Mesenchymal stem cell (in vitro differentiated cells and primary cell): ENCODE data around the gene ACE.
A peak's percentile ranks its signal among the peaks of the same experiment; 100 is the strongest.

Source experiments
- DNase-seq: peaks from one replicate; pipeline ENCODE4 v3.0.0-alpha.2; 2013
- H2AFZ ChIP-seq: one replicate; pipeline ENCODE4 v1.6.1; 2013; ENCODE audit warnings: low read depth, mild to moderate bottlenecking, control low read depth, inconsistent platforms, low read length, moderate library complexity
- H2AK5ac ChIP-seq: 2 replicates; pipeline ENCODE4 v1.6.1; 2013; ENCODE audit warnings: low read length, moderate library complexity, mild to moderate bottlenecking, inconsistent platforms; ENCODE audit not compliant: severe bottlenecking
- H2BK120ac ChIP-seq: one replicate; pipeline ENCODE4 v1.6.1; 2013; ENCODE audit warnings: low read depth, mild to moderate bottlenecking, inconsistent platforms, low read length, moderate library complexity
- H2BK12ac ChIP-seq, 2 experiments: one replicate each; pipeline ENCODE4 v1.6.1; 2013; ENCODE audit warnings: inconsistent platforms in 2 of 2, low read length in 2 of 2, mild to moderate bottlenecking in 2 of 2, moderate library complexity in 2 of 2, control low read depth in 1 of 2
- H2BK15ac ChIP-seq: one replicate; pipeline ENCODE4 v1.6.1; 2013; ENCODE audit warnings: mild to moderate bottlenecking, low read depth, inconsistent platforms; ENCODE audit not compliant: poor library complexity, severe bottlenecking
- H2BK5ac ChIP-seq: 2 replicates; pipeline ENCODE4 v1.6.1; 2013; ENCODE audit warnings: low read depth, mild to moderate bottlenecking, low read length, control low read depth, inconsistent platforms; ENCODE audit not compliant: poor library complexity, severe bottlenecking
- H3K14ac ChIP-seq, 2 experiments: one replicate each; pipeline ENCODE4 v1.6.1; 2013; ENCODE audit warnings: inconsistent platforms in 2 of 2, low read length in 2 of 2, control low read depth in 1 of 2, mild to moderate bottlenecking in 1 of 2, moderate library complexity in 1 of 2
- H3K18ac ChIP-seq, 2 experiments: one replicate each; pipeline ENCODE4 v1.6.1; 2013; ENCODE audit warnings: inconsistent platforms in 2 of 2, low read length in 2 of 2, control low read depth in 1 of 2, low read depth in 1 of 2, mild to moderate bottlenecking in 1 of 2
- H3K23ac ChIP-seq, 2 experiments: one replicate each; pipeline ENCODE4 v1.6.1; 2013; ENCODE audit warnings: inconsistent platforms in 2 of 2, low read length in 2 of 2, mild to moderate bottlenecking in 2 of 2, moderate library complexity in 2 of 2, control low read depth in 1 of 2
- H3K27ac ChIP-seq: 2 replicates; pipeline ENCODE4 v1.5.1; 2013; ENCODE audit warnings: mild to moderate bottlenecking, moderate library complexity, low read length, control low read depth, inconsistent platforms; ENCODE audit not compliant: poor library complexity, severe bottlenecking
- H3K27me3 ChIP-seq, 2 experiments: 2 replicates each; pipeline versions ENCODE4 v1.6.1 to v1.7.0; 2013; ENCODE audit warnings: low read length in 2 of 2, mild to moderate bottlenecking in 2 of 2, moderate library complexity in 2 of 2, control low read depth in 1 of 2, inconsistent platforms in 1 of 2; ENCODE audit not compliant: control insufficient read depth in 1 of 2, insufficient read depth in 1 of 2
- H3K36me3 ChIP-seq, 2 experiments: 2 replicates each; pipeline versions ENCODE4 v1.6.1 to v1.7.0; 2013; ENCODE audit warnings: low read length in 2 of 2, control low read depth in 1 of 2, inconsistent platforms in 1 of 2, low read depth in 1 of 2, mild to moderate bottlenecking in 1 of 2; ENCODE audit not compliant: insufficient read depth in 2 of 2, control insufficient read depth in 1 of 2
- H3K4ac ChIP-seq, 2 experiments: one replicate each; pipeline ENCODE4 v1.6.1; 2013; ENCODE audit warnings: inconsistent platforms in 2 of 2, low read length in 2 of 2, mild to moderate bottlenecking in 2 of 2, moderate library complexity in 2 of 2, control low read depth in 1 of 2, low read depth in 1 of 2
- H3K4me1 ChIP-seq: 2 replicates; pipeline ENCODE4 v1.6.1; 2013; ENCODE audit warnings: low read depth, low read length, control low read depth; ENCODE audit not compliant: control insufficient read depth, insufficient read depth
- H3K4me2 ChIP-seq: 2 replicates; pipeline ENCODE4 v1.6.1; 2013; ENCODE audit warnings: low read length, mild to moderate bottlenecking, inconsistent platforms; ENCODE audit not compliant: poor library complexity, severe bottlenecking
- H3K4me3 ChIP-seq, 2 experiments: 2 replicates each; pipeline versions ENCODE4 v1.5.1 to v1.7.0; 2013; ENCODE audit warnings: low read length in 2 of 2, mild to moderate bottlenecking in 2 of 2, control low read depth in 1 of 2, low read depth in 1 of 2; ENCODE audit not compliant: insufficient read depth in 1 of 2
- H3K79me1 ChIP-seq: replicated peaks from 2 replicates; pipeline ENCODE4 v1.6.1; 2013; ENCODE audit warnings: mild to moderate bottlenecking, control low read depth, low read length, inconsistent platforms; ENCODE audit not compliant: poor library complexity, severe bottlenecking
- H3K9ac ChIP-seq: 2 replicates; pipeline ENCODE4 v1.7.0; 2013; ENCODE audit warnings: mild to moderate bottlenecking, low read length, moderate library complexity
- H3K9me3 ChIP-seq: 2 replicates; pipeline ENCODE4 v1.7.0; 2013; ENCODE audit warnings: mild to moderate bottlenecking, low read length; ENCODE audit not compliant: control insufficient read depth
- H4K8ac ChIP-seq: one replicate; pipeline ENCODE4 v1.6.1; 2013; ENCODE audit warnings: inconsistent platforms, mild to moderate bottlenecking, low read length, moderate library complexity
- H4K91ac ChIP-seq: one replicate; pipeline ENCODE4 v1.6.1; 2013; ENCODE audit warnings: mild to moderate bottlenecking, low read length, inconsistent platforms
- WGBS: methylation state at CpG from one replicate; pipeline ENCODE4 v1.1.7; 2013; ENCODE audit warnings: mixed read lengths; 5-methylcytosine and 5-hydroxymethylcytosine counted together

Gene ACE

DNA sequence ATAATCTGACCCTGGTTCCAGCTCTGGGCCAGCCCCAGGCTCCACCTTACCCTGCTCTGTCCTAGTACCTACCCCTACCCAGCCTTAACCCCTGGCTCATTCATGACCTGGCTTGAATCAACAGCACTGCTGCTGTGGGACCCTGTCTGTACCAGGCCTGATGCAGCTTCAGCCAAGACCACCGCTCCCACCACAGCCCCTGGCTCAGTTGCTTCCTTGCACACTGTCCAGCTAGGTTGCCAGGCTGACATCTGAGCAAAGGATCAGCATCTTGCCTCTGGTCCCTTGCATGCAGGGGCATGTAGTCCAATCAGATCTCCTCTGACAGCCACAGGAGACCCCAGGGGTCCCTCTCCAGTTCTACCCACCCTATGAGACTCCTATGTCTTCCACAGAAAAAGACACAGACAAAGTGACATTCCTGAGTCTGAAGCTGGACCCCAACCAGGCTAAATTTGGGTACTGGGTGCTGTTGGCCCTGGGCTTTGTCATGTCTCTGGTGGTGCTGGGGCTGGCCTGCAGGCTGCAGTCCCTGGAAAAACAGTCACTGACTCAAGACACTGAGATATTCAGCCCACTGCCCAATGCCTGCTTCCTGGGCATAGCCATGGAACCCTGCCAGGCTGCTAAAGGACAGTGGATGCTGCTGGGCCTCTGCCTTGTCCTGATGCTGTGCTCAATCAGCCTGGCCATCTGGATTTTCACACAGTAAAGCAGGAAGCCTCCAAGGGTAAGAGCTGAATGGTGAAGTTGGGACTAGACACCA is 42.4 kb downstream of the ACE start:
- no peaks in the 10 kb centered on the region for H3K79me1 ChIP-seq
- no peak overlapping the region for H2AFZ ChIP-seq
- no peak overlapping the region for H3K9ac ChIP-seq
- no peak overlapping the region for H3K18ac ChIP-seq
- no peak overlapping the region for H2BK120ac ChIP-seq
- no peak for DNase-seq
- H3K4me2 ChIP-seq: no peak overlapping the region
- 57% methylated on average over 1 of the region's 1 CpG for WGBS
- no peak overlapping the region for H2AK5ac ChIP-seq
- no peaks in the 10 kb centered on the region for H3K9me3 ChIP-seq
- no peaks in the 10 kb centered on the region for H3K36me3 ChIP-seq
- no peak overlapping the region for H2BK12ac ChIP-seq
- H3K27ac ChIP-seq: no peak overlapping the region
- H4K8ac ChIP-seq: no peak overlapping the region
- H3K27me3 ChIP-seq: peaks cover 51 to 52% of the 10 kb centered on the region in 2 experiments
- H3K4me3 ChIP-seq: no peak overlapping the region
- H3K14ac ChIP-seq: no peak overlapping the region
- peak overlapping the region in 1 of 2 experiments; percentile 23 for H3K23ac ChIP-seq
- no peak overlapping the region for H2BK5ac ChIP-seq
- H2BK15ac ChIP-seq: no peak overlapping the region
- no peak overlapping the region for H3K4ac ChIP-seq
- H3K4me1 ChIP-seq: peaks cover 25% of the 10 kb centered on the region
- no peak overlapping the region for H4K91ac ChIP-seq

DNA sequence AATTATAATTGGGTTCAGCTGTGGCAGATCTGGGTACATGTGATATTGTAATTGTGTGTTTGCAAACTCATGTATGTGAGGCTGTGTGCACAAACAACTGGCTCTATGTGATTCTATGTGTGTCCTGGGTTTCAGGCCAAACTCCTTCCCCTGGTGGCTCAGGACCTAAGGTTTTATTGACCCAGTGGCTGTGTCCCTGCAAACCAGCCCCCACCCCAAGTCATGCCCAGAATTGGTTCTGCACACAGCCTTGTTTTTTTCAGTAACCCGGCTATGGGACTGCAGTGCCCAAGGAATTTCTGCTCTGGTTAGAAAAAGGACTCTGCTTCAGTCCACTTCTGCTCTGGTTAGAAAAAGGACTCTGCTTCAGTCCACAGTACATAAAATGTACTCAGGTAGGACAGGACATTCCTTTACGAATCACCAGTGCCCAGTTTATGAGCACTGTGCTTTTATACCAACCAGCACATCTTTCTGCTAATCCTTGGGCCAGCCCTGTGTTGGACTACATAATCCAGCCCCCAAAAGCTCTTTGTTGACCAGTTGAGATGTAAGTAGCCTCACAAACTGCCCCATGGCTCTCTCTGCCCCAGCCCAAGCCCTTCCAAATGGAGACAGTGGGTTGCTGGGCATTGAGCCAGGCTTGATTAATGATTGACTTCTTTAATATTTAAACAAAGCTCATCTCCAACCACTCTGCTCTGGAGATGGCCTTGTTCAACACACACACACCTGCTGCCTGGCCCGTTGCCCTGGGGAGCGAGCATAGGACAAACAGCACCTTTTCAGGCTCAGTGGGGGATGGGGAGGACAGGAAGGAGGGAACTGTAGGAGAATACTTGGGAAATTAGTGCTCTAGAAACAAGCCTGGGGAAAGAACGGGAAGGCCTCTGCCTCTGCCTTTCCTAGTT is 43.4 kb downstream of the ACE start:
- H3K18ac ChIP-seq: no peak overlapping the region
- H3K4me1 ChIP-seq: peaks cover 25% of the 10 kb centered on the region
- H3K4me2 ChIP-seq: no peak overlapping the region
- no peak overlapping the region for H2BK120ac ChIP-seq
- H3K4ac ChIP-seq: no peak overlapping the region
- no peak overlapping the region for H3K4me3 ChIP-seq
- no peaks in the 10 kb centered on the region for H3K79me1 ChIP-seq
- peaks cover 54 to 55% of the 10 kb centered on the region in 2 experiments for H3K27me3 ChIP-seq
- no peak overlapping the region for H3K27ac ChIP-seq
- no peak overlapping the region for H4K91ac ChIP-seq
- H3K14ac ChIP-seq: no peak overlapping the region
- 64% methylated on average over 5 of the region's 5 CpGs for WGBS
- no peak overlapping the region for H3K23ac ChIP-seq
- H2BK5ac ChIP-seq: no peak overlapping the region
- no peak overlapping the region for H2BK12ac ChIP-seq
- no peak overlapping the region for H4K8ac ChIP-seq
- no peak overlapping the region for H2AK5ac ChIP-seq
- H3K36me3 ChIP-seq: no peaks in the 10 kb centered on the region
- H3K9me3 ChIP-seq: no peaks in the 10 kb centered on the region
- DNase-seq: no peak
- no peak overlapping the region for H2AFZ ChIP-seq
- no peak overlapping the region for H2BK15ac ChIP-seq
- no peak overlapping the region for H3K9ac ChIP-seq

DNA sequence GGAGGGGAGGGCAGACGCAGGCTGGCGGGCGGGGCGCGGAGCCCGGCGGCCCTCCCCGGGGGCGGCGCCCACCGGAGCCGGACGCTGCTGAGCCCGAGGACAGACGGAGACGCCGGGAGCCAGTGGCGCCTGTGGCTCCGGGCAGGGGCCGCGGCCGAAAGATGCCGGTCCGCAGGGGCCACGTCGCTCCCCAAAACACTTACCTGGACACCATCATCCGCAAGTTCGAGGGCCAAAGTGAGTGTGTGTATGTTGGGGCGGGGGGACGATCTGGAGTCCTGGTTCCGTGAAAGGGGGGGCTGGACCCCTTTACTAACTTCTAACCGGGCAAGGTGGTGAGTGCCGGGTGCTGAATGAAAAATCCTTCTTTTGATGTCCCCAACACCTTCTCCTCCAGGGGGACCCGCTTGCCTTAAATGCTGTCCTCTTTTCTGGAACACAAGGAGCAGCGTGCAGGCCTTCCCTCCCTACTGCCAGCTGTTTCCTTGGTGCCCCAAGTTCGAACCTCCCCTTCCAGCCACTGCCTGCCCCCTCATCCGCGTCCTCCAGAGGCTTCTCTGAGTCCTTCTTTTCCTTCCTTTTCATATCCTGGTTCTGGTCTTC is 46.5 kb downstream of the ACE start, which contains the start of gene KCNH6:
KCNH6 (plus strand) TSS at position 106 of the 603 bp plus-strand sequence; CDS start at position 162, 56 bp downstream.
- H3K9ac ChIP-seq: no peak within 1 kb of the TSS
- no peak for DNase-seq
- no peak within 1 kb of the TSS for H3K4ac ChIP-seq
- H3K79me1 ChIP-seq: no peaks in the 10 kb centered on the region
- peaks cover 66 to 75% of the 10 kb centered on the region in 2 experiments for H3K27me3 ChIP-seq
- no peaks in the 10 kb centered on the region for H3K36me3 ChIP-seq
- no peak within 1 kb of the TSS for H3K14ac ChIP-seq
- no peak within 1 kb of the TSS for H3K18ac ChIP-seq
- no peak within 1 kb of the TSS for H2BK12ac ChIP-seq
- H2BK15ac ChIP-seq: no peak within 1 kb of the TSS
- H2AK5ac ChIP-seq: no peak within 1 kb of the TSS
- H3K9me3 ChIP-seq: no peaks in the 10 kb centered on the region
- H4K91ac ChIP-seq: no peak within 1 kb of the TSS
- no peak within 1 kb of the TSS for H3K27ac ChIP-seq
- H2AFZ ChIP-seq: no peak within 1 kb of the TSS
- no peak within 1 kb of the TSS for H3K23ac ChIP-seq
- H2BK120ac ChIP-seq: no peak within 1 kb of the TSS
- H4K8ac ChIP-seq: no peak within 1 kb of the TSS
- H3K4me3 ChIP-seq: no peak within 1 kb of the TSS
- H3K4me1 ChIP-seq: peaks cover 23% of the 10 kb centered on the region
- H2BK5ac ChIP-seq: no peak within 1 kb of the TSS
- 9% methylated on average over 27 of the region's 38 CpGs for WGBS
- H3K4me2 ChIP-seq: peak within 1 kb of the TSS; percentile 52

DNA sequence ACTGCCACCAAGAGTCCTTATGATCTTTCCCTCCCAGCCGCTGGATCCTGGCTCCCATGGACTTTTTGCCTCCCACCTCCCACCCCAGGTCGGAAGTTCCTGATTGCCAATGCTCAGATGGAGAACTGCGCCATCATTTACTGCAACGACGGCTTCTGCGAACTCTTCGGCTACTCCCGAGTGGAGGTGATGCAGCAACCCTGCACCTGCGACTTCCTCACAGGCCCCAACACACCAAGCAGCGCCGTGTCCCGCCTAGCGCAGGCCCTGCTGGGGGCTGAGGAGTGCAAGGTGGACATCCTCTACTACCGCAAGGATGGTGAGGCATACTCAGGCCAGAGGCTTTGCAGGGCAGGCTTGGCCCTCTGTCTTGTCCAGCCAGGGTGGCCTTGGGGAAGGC is 47.2 kb downstream of the ACE start:
- Histone ChIP-seq H4K8ac (no peak overlapping the region), H2BK12ac (no peak overlapping the region)
- WGBS: 85% methylated on average over 14 of the region's 14 CpGs

More for the DNA sequence above, 47.2 kb downstream of the ACE start:
- DNase-seq: no peak
- Histone ChIP-seq H3K23ac (no peak overlapping the region), H3K27ac (no peak overlapping the region), H2BK120ac (no peak overlapping the region), H3K4ac (no peak overlapping the region), H3K79me1 (no peaks in the 10 kb centered on the region), H3K4me1 (peaks cover 22% of the 10 kb centered on the region), H2BK5ac (no peak overlapping the region), H3K4me3 (no peak overlapping the region), H3K18ac (no peak overlapping the region), H3K14ac (no peak overlapping the region), H3K36me3 (no peaks in the 10 kb centered on the region), H2BK15ac (no peak overlapping the region), H4K91ac (no peak overlapping the region), H2AK5ac (no peak overlapping the region), H3K9me3 (no peaks in the 10 kb centered on the region), H3K9ac (no peak overlapping the region), H3K27me3 (peaks cover 62 to 73% of the 10 kb centered on the region in 2 experiments), H3K4me2 (no peak overlapping the region), H2AFZ (no peak overlapping the region)
